DMS114 treated with DMSO at 0.1 percent for 48 hours (cell line): ENCODE data around the gene BNC2.

Experiments
- DNase-seq: peaks from one replicate; lab custom pipeline; 2025; ENCODE audit not compliant: unreplicated experiment; lab: John Stamatoyannopoulos, UW

The BNC2 gene

GRCh38 chr9:16817514-16817913 is 53.0 kb downstream of the BNC2 start:
- DNase-seq, result no peak

GRCh38 chr9:16817002-16817401 is 53.5 kb downstream of the BNC2 start:
- no peak for DNase-seq

DNA sequence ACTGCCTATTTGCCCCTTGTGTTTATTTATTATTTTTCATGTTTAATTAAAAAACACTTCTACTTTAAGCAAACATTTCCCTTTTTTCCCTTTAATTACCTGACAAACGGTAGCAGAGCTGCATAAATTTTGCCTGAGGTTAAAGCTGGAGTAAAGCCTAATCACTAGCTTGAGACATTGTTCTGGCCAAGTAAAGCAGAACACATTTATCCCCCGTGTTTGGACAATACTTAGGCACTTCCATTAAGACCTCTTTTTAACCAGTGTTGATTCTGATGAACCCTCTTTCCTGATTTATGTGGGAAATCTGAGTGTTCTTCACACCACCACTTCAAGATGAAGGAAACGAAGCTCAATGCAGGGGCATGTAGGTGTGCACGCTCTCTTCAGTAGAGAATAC is 54.5 kb downstream of the BNC2 start:
- no peak for DNase-seq

DNA sequence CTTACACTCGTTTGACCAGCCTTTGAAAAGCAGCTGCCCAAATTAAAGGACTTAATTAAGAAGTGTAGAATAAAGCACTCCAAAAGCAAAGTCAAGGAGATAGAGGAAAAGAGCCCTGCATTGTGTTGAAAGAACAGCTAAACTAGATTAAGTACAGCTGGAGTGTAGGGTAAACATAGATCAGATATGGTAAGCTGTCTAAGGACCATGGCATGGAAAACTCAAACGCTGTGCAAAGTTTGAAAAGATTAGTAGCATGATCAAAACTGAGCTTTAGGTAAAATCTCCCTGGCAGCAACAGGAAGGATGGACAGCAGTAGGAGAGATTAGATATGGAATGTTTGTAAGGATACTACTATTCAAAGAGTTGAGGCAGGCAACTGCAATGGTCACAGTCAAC is 55.4 kb downstream of the BNC2 start:
- DNase-seq, result no peak

- no peak for DNase-seq
Measured at GRCh38 chr9:16813838-16814237, 56.6 kb downstream of the BNC2 start.

GRCh38 chr9:16811987-16812685 is 58.3 kb downstream of the BNC2 start:
- no peak for DNase-seq

DNA sequence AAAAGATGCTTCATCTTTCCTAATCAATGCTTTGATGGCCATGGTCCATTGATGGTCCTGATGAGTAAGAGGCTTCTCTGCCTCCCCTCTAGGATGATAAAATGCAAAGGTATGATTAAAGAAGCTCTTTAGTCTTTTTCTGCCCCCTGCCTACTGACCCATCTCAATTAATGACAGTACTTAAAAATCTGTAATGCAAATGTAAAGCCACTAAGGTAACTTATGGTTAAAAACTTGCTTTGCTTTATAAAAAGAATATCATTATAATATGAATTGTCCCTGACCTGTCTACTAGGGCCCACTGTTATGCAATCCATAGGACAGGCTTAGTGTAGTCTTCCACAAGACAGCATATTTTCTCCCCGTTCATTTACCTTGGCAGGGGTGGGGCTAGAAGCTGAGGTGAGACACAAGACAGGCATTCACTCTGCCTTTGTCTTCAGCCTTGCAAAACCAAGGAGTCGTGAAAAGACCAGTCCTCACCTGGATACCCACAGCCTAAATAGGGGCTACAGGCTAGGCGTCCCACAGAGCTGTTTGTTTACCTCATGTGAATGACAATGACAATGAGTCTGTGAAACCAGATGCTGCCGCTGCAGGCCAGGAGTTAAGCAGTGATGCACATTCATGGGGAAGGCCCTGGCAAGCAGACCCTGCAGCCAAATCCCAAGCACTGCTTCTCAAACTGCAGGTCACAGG is 60.4 kb downstream of the BNC2 start:
- DNase-seq, result no peak

DNA sequence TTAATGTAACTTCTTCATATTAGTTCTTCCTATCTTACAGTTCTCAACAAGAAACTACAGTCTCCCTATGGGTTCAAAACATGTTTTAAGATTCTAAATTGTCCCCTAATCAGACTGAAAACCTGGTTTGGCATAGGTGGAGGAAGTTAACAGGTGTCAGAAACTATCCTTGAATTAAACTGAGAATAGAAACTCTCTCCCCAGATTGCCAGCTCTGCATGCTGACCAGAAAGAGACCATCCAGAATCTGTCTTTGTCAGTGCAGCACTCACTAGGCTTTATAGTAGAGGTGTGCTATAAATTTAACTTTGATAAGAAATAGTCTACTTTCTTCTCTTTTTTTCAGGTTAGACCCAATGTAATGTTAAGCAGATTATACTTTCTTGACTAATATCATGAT is 63.8 kb downstream of the BNC2 start:
- no peak for DNase-seq

GRCh38 chr9:16803648-16804047 is 66.8 kb downstream of the BNC2 start:
- DNase-seq, result peak; percentile 51

DNA sequence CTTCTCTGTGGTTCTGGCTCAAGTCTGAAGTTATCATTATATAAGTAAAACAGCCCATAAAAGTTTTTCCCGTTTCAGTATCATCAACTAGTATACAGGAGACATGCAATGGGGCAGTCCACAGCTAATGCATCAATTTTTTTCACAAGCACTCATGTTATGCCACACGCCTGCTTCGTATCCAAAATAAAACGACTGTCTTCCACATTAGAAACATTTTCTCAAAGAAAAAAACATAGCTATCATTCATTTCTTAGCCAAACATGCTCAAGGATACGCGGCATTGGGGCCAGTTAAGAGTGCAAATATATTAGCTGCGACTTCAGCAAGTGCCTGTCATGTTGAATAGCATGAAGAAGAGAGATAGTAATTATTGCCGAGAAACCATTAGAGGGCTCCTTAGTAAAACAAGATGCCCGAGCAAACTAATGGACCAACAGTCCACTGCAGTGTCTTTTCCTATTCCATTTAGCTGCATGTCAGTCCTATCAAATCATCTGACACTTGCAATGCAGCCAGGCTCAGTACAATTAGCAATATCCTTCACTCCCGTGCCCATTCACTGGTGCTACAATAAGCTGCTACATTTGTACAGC is 68.5 kb downstream of the BNC2 start:
- peak; percentile 53 for DNase-seq

GRCh38 chr9:16796304-16796825 is 74.1 kb downstream of the BNC2 start:
- no peak for DNase-seq

DNA sequence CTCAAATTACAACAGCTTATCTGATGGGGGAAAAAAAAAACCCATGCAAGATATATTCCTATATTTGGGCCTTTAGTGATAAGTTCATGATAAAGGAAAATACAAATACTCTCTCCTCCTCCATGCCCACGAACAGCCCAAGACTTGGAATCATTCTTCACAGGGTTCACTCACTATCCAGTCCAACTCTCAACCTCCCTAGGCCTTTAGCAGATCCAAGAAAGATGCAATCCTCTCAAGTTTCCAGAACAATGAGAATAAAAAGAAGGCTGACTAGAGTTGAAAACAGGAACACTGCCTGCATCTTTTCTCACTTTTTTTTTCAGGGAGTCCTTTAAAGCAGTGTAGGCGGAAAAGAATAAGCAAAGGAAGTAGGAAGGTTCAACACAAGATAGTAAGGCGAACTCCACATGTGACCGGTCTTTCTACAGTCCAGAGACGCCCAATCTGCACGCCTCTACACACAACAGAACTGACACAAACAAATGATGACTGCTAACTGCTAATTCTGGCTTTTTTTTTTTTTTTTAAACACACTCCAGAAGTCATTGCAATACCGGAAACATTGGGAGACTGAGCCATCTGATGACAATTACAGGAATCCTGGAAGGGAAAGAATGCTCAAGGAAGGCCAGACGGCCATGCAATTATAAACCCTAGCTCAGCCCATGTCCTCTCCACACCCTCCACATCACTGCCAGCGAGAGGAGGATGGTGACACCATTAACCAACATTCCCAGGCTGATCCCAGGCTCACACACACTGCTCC is 75.4 kb downstream of the BNC2 start:
- DNase-seq, result no peak

- DNase-seq, result no peak
Measured at GRCh38 chr9:16794103-16794502, 76.4 kb downstream of the BNC2 start.

DNA sequence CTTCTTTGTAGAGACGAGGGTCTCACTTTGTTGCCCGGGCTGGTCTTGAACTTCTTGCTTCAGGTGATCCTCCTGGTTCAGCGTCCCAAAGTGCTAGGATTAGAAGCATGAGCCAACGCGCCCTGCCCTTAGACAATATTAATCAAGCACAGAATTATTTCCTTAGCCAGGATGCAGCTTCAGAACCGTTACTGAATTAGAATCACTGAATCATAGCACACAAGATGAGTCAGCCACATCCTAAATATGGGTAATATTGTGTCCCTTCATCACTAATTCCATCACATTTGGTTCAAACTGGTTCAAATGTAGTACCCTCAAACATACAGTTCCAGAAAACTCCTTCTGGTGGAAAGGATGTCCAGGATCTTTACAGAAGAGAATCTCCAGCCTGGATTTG is 82.7 kb downstream of the BNC2 start:
- DNase-seq, result no peak

DNA sequence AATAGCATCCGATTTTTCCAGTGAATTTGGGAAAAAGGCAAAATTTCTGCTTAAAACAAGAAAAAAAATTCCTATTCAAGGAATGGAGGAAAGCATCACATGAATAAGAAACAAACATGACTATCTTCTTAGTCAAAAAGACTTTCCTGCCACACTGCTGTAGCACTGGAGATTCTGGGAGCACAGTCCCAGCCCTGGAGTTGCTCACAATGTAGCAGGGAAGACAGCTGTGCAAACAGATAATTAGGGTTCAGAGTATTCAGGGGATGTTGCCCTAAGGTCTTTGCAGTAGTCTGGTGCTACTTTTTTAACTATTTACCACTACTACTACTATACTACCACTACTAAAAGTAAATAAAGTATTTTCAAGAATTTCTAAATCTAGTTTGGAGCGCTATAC is 86.5 kb downstream of the BNC2 start:
- DNase-seq, result no peak

GRCh38 chr9:16782490-16782889 is 88.0 kb downstream of the BNC2 start:
- no peak for DNase-seq

DNA sequence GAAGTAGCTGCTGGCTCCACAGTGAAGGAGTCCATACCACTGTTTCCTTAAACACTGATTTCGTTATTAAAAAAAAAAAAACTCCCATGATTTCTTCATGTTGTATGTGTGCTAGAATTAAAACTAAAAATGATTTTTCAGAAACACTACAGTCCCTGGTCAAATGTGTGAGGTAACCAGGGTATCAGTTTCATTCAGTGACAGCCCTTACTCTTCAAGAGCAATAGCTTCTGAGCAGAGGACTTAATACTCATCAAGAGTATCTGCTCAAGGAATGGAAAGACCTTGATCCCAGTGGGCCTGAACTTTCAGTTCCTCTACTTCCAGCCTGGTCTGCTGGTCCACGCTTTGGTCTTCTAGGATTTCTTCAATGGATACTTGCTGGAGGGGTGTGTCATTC is 95.1 kb downstream of the BNC2 start:
- no peak for DNase-seq

GRCh38 chr9:16773617-16774016 is 96.9 kb downstream of the BNC2 start:
- no peak for DNase-seq

DNA sequence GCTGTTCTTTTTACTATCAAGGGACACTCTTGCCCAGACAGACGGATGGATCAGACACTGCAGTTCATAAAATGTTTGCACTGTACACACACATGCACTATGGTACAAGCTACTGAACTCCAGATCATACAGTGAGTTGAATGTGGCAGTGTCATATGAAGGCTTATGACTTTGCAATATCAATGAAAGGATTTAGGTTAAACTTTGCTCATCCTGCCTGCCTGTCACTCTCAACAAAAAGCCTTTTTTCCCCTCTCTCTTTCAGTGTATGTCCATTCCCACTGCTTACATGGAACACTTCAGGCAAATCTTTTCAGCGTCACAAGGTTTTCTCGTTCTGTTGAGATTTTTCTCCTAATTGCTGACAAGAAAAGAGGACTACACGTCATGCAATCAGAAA is 97.4 kb downstream of the BNC2 start:
- no peak for DNase-seq

DNA sequence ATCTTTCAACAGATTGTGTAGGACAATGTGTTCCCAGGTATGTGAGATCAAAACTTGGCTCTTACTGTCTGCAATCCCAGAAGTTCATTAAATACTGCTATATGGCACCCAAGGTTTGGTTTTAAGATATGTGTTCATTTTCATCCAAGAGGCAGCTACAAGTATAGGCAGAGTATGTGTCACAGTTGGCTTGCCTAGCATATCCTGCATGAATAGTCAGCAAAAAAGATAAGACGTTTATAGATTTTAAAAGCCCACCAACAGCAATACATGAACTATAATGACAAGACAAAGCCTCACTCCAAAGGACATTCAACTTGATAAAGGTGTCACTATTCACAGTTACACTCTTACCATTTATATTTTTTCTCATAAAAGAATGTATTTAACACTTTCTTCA is 99.1 kb downstream of the BNC2 start:
- DNase-seq, result no peak

- no peak for DNase-seq
Measured at GRCh38 chr9:16769291-16769690, 101.2 kb downstream of the BNC2 start.

GRCh38 chr9:16768816-16769215 is 101.7 kb downstream of the BNC2 start:
- no peak for DNase-seq
